IPS DF 6.9 (cell line): ENCODE results near the gene DCAF4L1.

ENCODE experiments used
- DNase-seq: peaks from one replicate; pipeline ENCODE4 v3.0.0-alpha.2; 2013; ENCODE audit warnings: low read depth, low spot score
- H3K27ac ChIP-seq: one replicate; pipeline ENCODE4 v1.5.1; 2013; ENCODE audit warnings: low read length, control low read depth
- H3K27me3 ChIP-seq: 2 replicates; pipeline ENCODE4 v1.6.1; 2013; ENCODE audit warnings: mild to moderate bottlenecking, low read length; ENCODE audit not compliant: control insufficient read depth, insufficient read depth
- H3K36me3 ChIP-seq: 2 replicates; pipeline ENCODE4 v1.6.1; 2013; ENCODE audit warnings: low read length; ENCODE audit not compliant: control insufficient read depth, insufficient read depth
- H3K4me1 ChIP-seq: 2 replicates; pipeline ENCODE4 v1.6.1; 2013; ENCODE audit warnings: low read length; ENCODE audit not compliant: control insufficient read depth, insufficient read depth
- H3K4me3 ChIP-seq: 2 replicates; pipeline ENCODE4 v1.5.1; 2013; ENCODE audit warnings: mild to moderate bottlenecking, low read length
- H3K9me3 ChIP-seq: 2 replicates; pipeline ENCODE4 v1.6.1; 2013; ENCODE audit warnings: low read length, inconsistent platforms; ENCODE audit not compliant: control insufficient read depth, insufficient read depth
- WGBS: extraction: QIAGEN DNeasy Blood & Tissue Kit; methylation state at CpG from one replicate; pipeline ENCODE4 v1.1.7; 2013; ENCODE audit warnings: mixed read lengths, missing lambda C conversion rate; ENCODE audit not compliant: insufficient read length, insufficient coverage; 5-methylcytosine and 5-hydroxymethylcytosine counted together

DCAF4L1 gene

GRCh38 chr4:41949531-41949930 is 32.0 kb upstream of the DCAF4L1 start:
- Histone ChIP-seq H3K27ac (no peak overlapping the region), H3K4me3 (no peak overlapping the region), H3K4me1 (no peaks in the 10 kb centered on the region), H3K27me3 (no peaks in the 10 kb centered on the region), H3K9me3 (no peaks in the 10 kb centered on the region), H3K36me3 (no peaks in the 10 kb centered on the region; the same call in 1 of the 2 replicates)
- no peak for DNase-seq
- no CpG with 5 or more reads among the region's 3 CpGs for WGBS

- Histone ChIP-seq H3K9me3 (no peaks in the 10 kb centered on the region), H3K36me3 (no peaks in the 10 kb centered on the region; the same call in 1 of the 2 replicates), H3K27ac (no peak overlapping the region), H3K27me3 (no peaks in the 10 kb centered on the region), H3K4me1 (no peaks in the 10 kb centered on the region), H3K4me3 (no peak overlapping the region)
- WGBS, result no CpG with 5 or more reads among the region's 1 CpG
- no peak for DNase-seq
Observed at GRCh38 chr4:41957634-41958033, 23.9 kb upstream of the DCAF4L1 start.

- H3K36me3 ChIP-seq, result no peaks in the 10 kb centered on the region
- DNase-seq, result no peak
- no CpG with 5 or more reads among the region's 4 CpGs for WGBS
Observed at GRCh38 chr4:41963105-41963504, 18.5 kb upstream of the DCAF4L1 start.

GRCh38 chr4:41964401-41964800 is 17.2 kb upstream of the DCAF4L1 start:
- Histone ChIP-seq H3K4me3 (no peak overlapping the region), H3K36me3 (no peaks in the 10 kb centered on the region), H3K27me3 (no peaks in the 10 kb centered on the region), H3K27ac (no peak overlapping the region), H3K4me1 (no peaks in the 10 kb centered on the region), H3K9me3 (no peaks in the 10 kb centered on the region)
- DNase-seq, result no peak
- no CpG with 5 or more reads among the region's 1 CpG for WGBS

More at GRCh38 chr4:41963105-41963504, 18.5 kb upstream of the DCAF4L1 start:
- H3K4me1 ChIP-seq, result no peaks in the 10 kb centered on the region
- no peak overlapping the region for H3K4me3 ChIP-seq
- no peaks in the 10 kb centered on the region for H3K27me3 ChIP-seq
- H3K27ac ChIP-seq, result no peak overlapping the region
- no peaks in the 10 kb centered on the region for H3K9me3 ChIP-seq

DNA sequence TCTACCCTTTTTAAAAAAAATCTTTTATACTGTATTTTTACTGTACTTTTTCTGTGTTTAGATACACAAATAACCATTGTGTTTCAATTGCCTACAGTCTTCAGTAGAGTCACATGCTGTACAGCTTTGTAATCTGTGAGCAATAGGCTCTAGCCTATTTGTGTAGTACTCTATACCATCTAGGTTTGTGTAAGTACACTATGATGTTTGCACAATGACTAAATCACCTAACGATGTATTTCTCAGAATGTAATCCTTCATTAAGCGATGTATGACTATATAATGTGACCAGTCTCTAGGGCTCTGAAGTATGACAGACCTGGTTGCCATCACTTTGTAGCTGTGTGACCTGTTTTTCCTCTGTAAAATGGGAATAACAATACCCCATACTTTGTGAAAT is 14.2 kb upstream of the DCAF4L1 start:
- Histone ChIP-seq H3K9me3 (no peaks in the 10 kb centered on the region), H3K27me3 (no peaks in the 10 kb centered on the region), H3K4me3 (no peak overlapping the region), H3K36me3 (no peaks in the 10 kb centered on the region), H3K27ac (no peak overlapping the region), H3K4me1 (no peaks in the 10 kb centered on the region)
- DNase-seq, result no peak
- whole genome bisulfite sequencing, result no CpG with 5 or more reads among the region's 2 CpGs

DNA sequence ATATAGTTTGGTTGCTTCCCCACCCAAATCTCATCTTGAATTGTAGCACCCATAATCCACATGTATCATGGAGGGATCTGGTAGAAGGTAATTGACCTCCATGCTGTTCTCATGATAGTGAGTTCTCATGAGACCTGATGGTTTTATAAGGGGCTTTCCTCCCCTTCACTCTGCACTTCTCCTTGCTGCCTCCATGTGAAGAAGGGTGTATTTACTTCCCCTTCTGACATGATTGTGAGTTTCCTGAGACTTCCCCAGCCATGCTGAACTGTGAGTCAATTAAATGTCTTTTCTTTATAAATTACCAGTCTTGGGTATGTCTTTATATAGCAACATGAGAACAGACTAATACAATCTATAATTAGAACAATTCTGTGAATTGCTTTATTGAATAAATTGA is 11.9 kb upstream of the DCAF4L1 start:
- H3K27me3 ChIP-seq, result no peaks in the 10 kb centered on the region
- no peak for DNase-seq
- H3K4me3 ChIP-seq, result no peak overlapping the region
- H3K36me3 ChIP-seq, result no peaks in the 10 kb centered on the region
- no peaks in the 10 kb centered on the region for H3K9me3 ChIP-seq
- no peaks in the 10 kb centered on the region for H3K4me1 ChIP-seq
- H3K27ac ChIP-seq, result no peak overlapping the region

- DNase-seq, result no peak
- no CpG with 5 or more reads among the region's 1 CpG for WGBS
- Histone ChIP-seq H3K27ac (no peak overlapping the region), H3K36me3 (no peaks in the 10 kb centered on the region), H3K4me3 (no peak overlapping the region), H3K9me3 (no peaks in the 10 kb centered on the region), H3K27me3 (no peaks in the 10 kb centered on the region), H3K4me1 (no peaks in the 10 kb centered on the region)
Observed at GRCh38 chr4:41975341-41975740, 6.2 kb upstream of the DCAF4L1 start.

- WGBS, result no CpG with 5 or more reads among the region's 1 CpG
Observed at GRCh38 chr4:41976775-41977516, 4.6 kb upstream of the DCAF4L1 start.

DNA sequence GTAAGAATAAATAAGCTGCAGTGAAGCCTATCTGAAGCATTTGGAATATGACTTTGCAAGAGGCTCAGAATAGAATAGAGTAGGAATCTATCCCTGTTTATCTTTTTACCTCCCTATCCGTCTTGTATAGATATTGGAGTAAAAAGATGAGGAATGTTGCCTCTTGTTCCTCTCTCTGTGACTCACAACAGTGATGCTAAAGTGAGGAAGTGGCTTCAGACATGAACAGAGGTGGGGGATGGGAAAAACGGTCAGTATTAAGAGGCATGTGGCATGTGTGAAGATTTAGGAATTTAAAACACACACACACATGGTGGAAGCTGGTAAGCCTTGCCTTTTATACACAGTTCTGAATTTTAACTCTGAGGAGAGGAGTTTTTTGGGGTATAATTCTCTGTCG is 3.8 kb upstream of the DCAF4L1 start:
- H3K27ac ChIP-seq, result no peak overlapping the region
- DNase-seq, result no peak
- no peaks in the 10 kb centered on the region for H3K4me1 ChIP-seq

More at GRCh38 chr4:41976775-41977516, 4.6 kb upstream of the DCAF4L1 start:
- no peak for DNase-seq
- no peaks in the 10 kb centered on the region for H3K36me3 ChIP-seq
- H3K4me3 ChIP-seq, result no peak overlapping the region
- no peaks in the 10 kb centered on the region for H3K27me3 ChIP-seq
- H3K27ac ChIP-seq, result no peak overlapping the region
- H3K9me3 ChIP-seq, result no peaks in the 10 kb centered on the region
- no peaks in the 10 kb centered on the region for H3K4me1 ChIP-seq

GRCh38 chr4:41982716-41983115 is 1.2 kb downstream of the DCAF4L1 start:
- no CpG with 5 or more reads among the region's 22 CpGs for WGBS
- Histone ChIP-seq H3K27me3 (no peaks in the 10 kb centered on the region), H3K9me3 (no peaks in the 10 kb centered on the region), H3K4me1 (peaks cover 4% of the 10 kb centered on the region), H3K27ac (no peak overlapping the region), H3K4me3 (no peak overlapping the region), H3K36me3 (no peaks in the 10 kb centered on the region)
- no peak for DNase-seq

More for the DNA sequence above, 3.8 kb upstream of the DCAF4L1 start:
- H3K27me3 ChIP-seq, result no peaks in the 10 kb centered on the region
- H3K36me3 ChIP-seq, result no peaks in the 10 kb centered on the region
- no CpG with 5 or more reads among the region's 3 CpGs for WGBS
- no peak overlapping the region for H3K4me3 ChIP-seq
- H3K9me3 ChIP-seq, result no peaks in the 10 kb centered on the region

DNA sequence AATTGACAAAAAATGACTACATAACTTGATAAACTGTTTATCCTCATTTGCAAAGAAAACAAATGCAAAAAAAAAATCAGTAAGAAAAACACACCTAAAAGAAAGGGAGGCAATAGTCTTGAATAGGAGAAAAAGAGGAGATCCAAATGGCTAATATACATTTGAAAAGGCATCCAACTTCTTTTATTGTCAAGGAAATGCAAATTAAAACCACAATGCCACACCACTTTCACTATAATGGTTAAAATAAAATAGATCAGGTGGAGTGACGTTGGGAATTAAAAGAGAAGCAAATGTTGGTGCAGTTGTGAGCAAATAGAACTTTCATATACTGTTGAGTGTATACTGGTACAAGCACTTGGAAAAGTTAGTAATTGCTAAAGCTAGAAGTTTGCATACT is 3.6 kb downstream of the DCAF4L1 start:
- no peaks in the 10 kb centered on the region for H3K9me3 ChIP-seq
- H3K4me3 ChIP-seq, result no peak overlapping the region
- H3K27ac ChIP-seq, result no peak overlapping the region
- peaks cover 4% of the 10 kb centered on the region for H3K4me1 ChIP-seq
- H3K27me3 ChIP-seq, result no peaks in the 10 kb centered on the region
- H3K36me3 ChIP-seq, result no peaks in the 10 kb centered on the region
- no peak for DNase-seq
- no CpG with 5 or more reads among the region's 1 CpG for WGBS
